HG02973 (cell line): Measurements from ENCODE around the gene ATG7.
"Not testable (repeated sequence)": the region's sequence is repeated elsewhere in the genome, so short reads cannot be mapped to it uniquely, and the experiment has no call there.

Source experiments
- ATAC-seq: cut with Tn5 transposase; IDR thresholded peaks from one replicate; pipeline ENCODE4 v1.9.1; 2021; ENCODE audit warnings: moderate library complexity; ENCODE audit not compliant: unreplicated experiment

The ATG7 gene

DNA sequence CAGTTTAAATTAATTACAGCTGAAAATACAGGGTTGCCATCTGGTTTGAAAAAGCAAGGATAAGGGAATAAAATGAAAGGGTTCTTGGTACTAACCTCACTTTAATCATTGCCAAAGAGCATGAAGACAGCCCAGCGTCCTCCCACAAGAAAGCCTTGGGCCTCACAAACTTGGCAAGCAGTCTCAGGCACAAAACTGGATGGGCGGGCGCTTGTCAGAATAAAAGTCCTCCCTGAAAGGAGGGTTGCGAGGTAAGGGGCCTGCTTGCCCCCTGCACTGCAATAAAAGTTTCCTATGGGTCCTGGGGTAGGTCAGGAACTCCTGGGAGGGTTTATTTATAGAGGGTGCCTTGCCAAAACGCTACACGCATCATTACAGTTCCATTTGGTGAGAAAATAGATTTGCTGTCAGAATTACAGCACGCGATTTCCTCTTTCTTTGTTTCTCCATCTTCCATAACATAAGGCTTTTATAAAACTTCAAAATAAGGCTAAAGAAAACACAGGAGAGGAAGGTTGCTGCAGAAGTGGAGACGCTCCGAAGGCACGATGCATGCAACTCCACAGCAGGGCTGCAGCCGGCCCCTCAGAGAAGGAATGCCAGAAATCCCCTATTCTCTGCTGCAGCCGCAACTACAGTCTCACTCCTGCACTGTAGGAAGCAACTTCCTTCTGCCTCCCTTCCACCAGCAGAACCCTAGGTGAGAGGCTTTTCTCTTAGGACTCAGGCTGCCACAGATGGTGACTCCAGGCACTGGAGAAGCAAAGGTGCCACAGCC lies 310.2 kb downstream of the ATG7 start:
- no peak for ATAC-seq

DNA sequence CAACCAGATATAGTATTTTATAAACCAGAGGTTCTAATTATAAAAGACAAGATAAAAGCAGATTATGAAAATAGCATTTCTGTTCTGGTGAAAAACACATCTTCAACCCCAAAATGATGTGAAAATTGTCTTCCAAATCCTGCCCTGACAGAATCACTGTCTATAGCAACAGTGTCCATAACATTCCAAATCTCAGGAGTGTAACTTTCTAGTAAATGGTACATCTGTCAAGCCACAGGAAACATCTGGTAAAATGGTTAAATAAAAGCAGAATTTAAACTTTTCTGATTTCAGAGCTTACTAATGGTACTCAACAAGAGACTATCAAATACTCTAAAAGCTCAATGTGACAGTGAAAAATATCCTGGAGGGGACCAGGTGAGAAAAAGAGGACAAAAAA lies 311.0 kb downstream of the ATG7 start:
- ATAC-seq = no peak

DNA sequence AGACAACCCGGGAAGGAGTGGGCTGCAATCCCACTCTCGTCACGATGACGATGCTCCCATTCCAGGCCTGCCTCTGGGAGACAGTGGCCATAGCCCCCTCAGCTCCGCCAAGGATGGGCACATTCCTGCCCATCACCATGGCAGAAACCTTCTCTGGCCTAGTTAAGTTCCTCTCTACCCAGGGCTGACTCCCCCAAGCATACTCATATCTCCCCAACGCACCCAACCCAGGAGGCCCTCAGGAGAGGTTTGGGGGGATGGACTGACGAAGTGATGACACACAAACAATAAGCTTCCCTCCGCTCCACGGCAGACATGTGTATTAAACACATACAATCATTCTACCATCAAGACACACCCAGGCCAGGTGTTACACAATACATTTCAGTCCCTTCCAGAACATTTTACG lies 311.4 kb downstream of the ATG7 start:
- ATAC-seq = no peak

DNA sequence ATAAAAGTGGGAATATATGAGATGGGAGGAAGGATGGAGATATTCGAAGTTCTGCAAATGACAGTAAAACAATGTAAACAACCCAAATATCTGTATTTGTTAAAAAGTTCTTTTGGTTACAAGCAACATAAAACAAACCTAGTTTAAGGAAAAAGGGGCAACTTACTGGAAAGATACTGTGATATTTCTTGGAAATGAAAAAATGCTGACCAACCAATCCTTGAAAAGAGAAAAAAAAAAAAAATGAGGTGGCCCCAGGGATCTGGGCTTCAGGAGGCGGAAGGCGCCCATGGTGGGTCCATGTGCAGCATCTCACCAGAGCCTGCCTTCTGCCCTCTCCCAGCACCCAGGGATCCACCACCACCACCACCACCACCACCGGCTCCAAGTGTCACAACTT lies 312.4 kb downstream of the ATG7 start:
- ATAC-seq = no peak

DNA sequence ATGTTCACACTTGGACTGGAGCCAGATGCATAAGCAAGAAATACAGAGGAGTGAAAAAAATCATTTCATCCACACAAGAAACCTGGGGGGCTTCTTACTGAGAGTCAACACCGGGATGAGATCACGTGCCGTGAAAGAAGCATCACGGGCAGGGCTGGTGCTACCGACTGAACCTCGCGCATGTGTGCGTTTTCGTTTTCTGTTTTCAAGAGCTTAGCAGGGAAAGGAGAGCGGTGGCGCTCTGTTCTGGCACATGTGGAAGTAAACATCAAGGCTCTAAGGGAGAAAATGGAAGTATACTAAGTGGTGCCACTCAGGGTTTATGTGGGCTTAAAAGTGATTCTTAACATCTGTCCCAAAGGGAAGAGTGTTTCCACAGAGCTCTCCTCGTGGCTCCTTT lies 315.6 kb downstream of the ATG7 start:
- no peak for ATAC-seq

DNA sequence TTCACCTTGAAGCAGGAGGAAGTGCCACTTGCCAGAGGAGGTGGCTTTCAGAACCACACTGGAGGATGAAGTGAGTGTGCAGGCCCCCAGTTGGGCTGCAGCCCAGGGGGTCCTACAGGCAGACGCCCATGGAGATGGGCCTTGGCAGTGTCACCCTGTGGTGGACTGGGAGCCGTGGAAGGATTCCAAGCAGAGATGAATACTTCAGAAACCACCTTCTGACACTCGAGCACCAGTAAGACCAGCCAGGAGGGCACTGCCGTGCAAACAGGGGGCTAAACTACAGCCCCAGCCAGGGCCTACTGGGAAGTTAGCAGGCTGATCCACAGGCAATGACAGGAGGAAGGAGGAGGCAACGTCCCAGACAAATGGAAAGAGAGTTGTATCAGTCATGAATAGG lies 316.1 kb downstream of the ATG7 start:
- ATAC-seq = no peak

DNA sequence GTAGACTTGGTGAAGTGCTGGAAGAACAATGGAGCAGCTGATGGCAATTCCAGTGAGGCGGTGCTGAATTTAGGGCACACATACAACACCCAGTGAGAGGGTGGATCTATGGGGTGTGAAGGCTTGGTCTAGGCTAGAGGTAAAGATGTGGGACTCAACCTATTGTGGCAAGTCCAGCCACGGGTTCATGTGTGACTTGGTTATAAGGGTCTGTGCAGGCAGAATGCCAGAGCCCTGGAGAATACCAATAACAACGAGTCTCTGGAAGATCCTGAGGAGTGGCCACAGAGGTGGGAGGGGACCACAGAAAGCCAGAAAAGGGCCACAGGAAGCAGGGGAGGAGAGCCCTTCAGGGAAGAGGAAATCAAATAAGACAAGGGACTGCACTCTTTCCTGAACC lies 316.6 kb downstream of the ATG7 start:
- no peak for ATAC-seq

DNA sequence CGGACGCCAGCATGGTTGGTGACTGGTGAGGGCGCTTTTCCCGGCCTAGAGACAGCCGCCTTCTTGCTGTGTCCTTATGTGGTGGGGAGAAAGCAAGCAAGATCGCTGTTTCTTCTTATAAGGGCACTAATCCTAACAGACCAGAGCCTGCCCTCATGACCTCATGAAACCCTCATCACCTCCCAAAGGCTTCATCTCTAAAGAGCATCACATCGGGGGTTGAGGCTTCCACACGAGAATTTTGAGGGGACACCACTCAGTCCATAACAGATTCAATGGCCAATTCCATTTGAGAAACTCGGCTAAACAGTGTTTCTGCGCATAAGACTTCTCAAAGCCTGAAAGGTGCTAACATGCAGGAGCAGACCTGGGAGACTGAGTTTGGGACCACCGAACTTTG lies 317.5 kb downstream of the ATG7 start:
- no peak for ATAC-seq

DNA sequence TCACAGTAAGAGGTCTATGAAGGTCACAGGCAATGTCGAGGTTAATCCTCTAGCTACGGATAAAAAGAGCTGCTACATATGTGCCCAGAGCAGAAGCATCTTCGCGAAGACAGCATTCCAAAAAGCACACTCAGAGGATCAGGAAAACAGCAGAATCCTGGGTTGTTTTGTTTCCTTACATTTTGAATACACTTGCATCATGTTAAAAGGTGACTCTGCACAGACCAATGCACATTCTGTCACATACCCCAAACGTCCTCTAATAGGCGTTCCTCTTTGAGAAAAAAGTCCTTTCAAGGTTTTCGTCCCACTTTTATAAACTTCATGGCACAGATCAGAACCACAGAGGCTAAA lies 318.8 kb downstream of the ATG7 start:
- ATAC-seq = no peak

DNA sequence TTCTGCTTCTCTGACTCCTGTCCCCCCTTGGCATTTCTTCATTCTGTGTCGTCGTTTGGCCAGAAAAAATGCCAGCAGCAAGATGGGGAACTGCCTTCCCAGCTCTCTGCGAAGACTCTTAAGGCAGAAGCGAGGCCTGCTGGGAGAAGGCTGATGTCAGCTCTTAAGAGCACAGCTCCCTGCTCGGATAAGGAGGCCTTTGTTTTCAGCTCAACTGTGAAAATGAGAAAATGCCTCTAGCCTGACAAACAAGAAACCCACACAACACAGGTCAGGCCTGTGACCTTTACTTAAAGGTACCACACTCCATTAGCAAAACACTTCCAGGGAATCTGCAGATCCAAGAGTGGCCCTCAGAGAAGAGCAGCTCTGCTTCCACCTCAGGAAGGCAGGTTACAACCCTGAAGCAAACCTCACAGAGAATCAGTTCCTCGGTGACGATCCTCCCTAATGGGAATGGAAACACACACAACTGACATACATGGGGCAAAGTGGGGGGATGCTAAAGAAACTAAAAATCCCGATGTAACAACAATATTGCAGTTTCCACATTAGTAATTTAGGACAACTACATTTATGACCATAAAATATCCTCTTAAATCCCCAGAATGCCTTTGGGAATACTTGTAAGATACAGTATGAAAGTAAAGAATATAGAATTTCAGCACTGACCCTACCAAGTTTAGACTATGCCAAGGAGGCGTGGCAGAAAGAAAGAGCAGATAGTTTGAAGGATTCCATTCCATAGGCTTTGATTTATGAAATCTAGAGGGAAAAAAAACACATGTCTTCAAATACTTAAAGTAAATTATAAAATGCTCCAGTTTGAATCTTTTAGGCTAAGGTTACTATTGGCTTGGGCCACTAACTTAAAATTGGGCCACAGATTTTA lies 319.4 kb downstream of the ATG7 start:
- no peak for ATAC-seq

DNA sequence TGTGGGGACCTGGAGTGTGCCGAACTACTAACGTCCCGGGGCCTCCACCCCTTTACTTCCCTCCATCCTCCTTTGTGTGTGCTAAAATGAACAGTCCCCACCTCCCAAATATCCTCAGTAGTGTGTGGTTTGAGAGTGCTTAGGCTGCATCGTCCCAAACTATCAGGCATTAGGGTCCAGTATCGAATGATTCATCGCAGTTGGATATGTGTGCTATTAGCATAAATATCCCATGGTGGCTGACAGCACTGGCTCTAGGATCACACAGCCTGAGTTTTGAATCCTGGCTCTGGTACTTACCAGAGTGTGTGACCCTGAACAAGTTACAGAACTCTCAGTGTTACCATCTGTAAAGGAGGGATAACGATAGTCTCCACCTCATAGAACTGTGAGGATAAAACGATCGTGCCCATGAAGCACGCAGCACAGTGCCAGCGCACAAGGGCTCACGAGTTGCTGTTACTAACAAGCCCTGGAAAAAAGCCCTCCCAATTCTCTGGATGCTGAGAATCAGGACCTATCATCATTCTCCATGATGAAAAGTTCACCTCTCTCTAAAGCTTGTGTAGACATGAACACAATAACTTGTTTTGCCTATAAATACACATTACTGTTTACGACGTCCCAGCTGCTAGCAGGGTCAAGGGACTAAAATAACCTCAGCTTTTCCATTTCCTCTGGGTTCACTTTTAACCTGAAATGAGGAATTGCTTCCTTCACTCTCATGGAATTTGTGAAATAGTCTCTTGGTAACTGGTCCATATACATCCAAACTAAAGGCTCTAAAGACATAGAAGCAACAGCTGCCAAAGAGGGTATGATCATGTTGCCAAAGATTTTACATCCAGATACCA lies 320.5 kb downstream of the ATG7 start:
- ATAC-seq = no peak

DNA sequence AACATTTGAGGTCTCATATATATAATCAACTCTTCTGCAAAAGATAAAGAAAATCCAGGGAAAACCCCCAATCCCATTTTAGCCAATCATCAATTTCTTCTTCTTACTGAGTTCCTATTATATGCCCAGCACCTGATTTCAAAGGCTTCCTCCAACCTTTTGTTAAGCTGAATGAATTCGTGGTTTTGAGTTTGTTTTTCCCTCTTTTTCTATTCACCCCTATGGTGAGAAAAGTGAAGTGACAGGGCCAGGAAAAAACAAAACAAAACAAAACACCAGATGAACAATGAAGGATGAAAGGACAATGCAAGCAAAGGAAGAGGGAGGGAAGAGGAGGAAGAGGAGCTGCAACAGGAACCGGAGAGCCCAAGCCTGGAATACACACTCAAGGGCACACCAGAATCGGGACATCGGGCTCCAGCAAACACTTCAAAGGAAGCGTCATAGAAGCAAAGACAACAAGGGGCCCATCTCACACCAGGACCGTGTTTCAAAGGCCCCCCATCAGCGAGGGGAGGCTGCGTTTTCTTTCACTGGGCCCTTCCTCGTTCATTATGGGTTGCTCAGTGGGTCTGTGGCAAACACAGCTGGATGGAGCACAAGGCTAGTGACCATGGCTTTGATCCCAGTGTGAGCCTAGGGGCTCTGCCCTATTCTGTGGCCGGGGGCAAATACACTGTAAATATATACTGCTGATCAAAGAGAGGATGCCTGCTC lies 321.3 kb downstream of the ATG7 start:
- no peak for ATAC-seq

DNA sequence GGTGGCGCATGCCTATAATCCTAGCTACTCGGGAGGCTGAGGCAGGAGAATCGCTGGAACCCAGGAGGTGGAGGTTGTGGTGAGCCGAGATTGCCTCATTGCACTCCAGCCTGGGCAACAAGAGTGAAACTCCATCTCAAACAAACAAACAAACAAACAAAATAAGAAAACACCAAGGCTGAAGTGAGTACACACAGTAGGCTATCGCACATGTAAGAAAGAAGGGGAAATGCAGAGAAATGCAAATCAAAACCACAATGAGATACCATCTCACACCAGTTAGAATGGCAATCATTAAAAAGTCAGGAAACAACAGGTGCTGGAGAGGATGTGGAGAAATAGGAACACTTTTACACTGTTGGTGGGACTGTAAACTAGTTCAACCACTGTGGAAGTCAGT lies 322.8 kb downstream of the ATG7 start:
- not testable (repeated sequence) for ATAC-seq

DNA sequence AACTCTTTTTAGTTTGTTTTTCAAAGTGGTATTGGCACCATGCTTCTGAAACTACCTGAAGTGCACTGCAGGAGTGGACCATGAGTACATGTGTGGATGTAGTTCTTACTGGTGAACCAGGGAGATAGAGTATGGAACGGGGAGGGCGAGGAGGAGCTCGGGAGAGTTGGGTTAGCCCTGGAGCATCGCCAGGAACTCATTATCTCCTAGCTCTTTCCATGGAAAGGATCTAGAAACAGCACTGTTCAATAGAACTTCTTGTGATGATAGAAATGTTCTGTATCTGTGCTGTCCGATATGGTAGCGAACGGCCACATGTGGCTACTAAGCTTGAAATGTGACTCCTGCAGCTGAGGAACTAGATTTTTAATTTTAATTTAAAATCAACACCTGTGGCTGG lies 324.2 kb downstream of the ATG7 start:
- no peak for ATAC-seq

DNA sequence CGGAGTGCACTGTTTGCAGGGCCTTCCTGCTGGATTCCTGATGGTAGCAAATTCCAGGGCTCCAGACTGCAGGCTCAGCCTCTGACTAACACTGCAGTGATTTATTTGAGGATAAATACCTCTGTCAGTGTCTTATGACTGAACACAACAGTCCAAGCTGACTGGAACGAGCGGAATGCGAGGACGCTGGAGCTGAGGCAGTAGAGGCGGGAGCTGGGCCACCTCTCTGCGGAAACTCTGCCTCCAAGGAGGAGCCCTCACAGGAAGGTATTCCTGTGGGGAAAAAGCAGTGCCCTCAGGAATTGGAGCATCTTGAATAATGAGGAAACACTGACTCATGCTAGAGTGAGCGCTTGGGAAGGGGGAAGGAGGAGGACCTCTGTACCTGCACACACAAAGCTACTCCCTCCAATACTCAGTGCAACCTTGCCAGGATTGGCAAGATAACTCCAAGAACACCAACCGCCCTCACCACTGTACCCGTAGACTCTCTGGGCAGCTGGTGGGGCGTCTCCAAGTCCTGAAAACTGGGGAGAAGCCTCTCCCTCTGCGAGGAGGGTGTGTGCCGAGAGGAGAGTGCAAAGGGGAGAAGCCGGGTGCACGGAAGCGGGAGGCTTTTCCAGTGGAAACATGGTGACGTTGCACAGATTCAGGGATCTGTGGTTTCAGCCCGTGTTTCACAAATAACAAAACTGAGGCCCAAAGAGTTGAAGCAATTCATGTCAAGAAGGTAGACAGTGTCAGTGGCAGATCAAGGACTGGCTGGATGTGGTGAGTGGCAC lies 328.5 kb downstream of the ATG7 start:
- ATAC-seq = no peak

DNA sequence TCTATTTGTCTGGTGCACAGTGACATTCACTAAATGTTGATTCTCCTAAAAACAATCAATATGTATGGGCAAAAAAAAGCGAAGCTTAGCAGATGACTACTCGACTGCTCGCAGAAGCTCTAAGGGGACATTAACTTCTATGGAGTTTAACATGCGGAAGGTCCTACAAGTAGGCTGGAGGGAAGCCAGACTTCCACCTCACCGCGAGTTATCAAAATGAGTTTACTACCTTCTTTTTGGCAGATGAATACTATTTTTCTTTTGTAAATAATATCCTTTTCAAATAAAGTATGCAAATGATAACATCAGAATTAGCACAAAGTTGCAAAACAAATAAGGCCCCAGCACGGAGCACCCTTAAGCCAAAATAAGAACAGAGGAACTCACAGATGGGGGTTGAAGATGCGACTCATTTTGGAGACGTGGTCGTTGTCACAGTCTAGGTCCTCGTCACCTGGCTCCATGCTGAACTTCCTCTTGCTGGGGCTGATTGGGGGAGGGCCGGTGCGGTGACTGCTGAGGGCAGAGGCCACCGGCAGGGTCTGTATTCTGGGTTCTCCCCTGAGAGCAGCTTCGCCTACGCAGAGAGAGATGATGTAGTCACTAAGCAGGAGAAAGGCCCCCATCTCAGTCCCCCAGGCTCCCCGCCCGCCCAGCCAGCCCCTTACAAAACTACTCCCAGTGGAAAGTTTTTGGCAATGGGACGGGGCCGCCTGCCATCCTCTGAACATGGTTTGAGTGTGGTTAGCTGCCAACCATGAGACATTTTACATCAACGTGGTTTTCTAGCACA lies 329.4 kb downstream of the ATG7 start:
- peak; percentile 91 for ATAC-seq

DNA sequence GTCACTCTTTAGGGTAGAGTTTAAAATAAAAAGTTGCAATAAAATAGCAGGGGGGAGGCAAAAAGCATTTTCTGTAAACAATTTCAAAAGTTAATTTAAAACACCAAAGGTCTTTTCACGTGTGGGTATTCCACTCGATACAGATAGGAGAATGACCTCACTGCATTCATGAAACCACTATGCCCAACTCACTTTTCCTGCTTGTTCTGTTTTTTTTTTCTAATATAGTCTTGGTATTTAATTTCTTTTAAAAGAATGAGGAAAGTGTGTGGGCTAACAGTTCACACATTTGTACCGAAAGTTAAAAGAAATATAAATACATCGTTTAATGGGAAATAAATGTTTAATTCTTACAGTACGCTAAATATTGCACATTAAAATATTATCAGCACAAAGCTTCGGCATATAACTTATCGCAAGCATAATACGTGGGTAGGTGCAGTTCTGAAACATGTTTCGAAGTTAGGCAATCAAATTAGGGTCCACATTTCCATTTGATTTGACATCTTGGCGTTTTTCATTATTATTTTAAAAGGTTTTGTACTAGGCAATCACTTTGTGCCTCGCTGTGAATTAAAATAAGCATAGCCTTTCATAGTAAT lies 330.1 kb downstream of the ATG7 start:
- ATAC-seq = no peak

DNA sequence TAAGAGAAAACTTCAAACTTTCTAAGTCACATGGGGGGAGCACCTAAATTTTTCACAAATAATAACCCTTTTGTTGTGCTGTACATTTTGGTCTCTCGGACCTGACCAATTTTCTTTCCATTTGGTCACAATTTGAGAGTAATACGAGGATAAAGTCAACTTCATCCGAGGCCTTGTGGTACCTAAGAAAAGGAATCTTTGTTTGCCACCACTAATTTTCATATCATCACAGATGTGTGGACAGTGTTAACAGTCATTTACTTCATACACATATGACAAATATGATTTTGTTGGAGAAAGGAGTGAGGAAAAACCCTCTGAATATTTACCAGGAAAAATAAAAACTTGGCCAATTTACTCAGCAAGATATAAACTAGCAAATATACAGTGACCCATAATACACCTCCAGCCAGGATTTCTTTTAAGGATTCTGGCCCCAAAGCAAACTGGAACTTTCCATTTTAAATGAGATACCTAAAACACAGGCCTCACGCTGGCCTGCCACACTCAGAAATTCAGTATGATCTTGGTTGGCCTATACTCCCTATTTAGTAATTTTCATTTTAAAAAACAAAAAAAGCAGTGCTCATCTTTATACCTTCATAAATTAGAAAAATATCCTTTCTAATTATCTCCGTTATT lies 330.8 kb downstream of the ATG7 start:
- ATAC-seq = no peak
